HG03521 (cell line): ENCODE data around the gene ATRIP.
"Not testable (repeated sequence)": the region's sequence is repeated elsewhere in the genome, so short reads cannot be mapped to it uniquely, and the experiment has no call there.

ENCODE experiments used
- ATAC-seq: cut with Tn5 transposase; IDR thresholded peaks from one replicate; pipeline ENCODE4 v1.9.1; 2021; ENCODE audit warnings: mild to moderate bottlenecking, moderate library complexity; ENCODE audit not compliant: unreplicated experiment

The ATRIP gene

GRCh38 chr3:48435774-48436476 is 10.6 kb upstream of the ATRIP start:
- no peak for ATAC-seq

GRCh38 chr3:48436477-48436787 is 10.1 kb upstream of the ATRIP start:
- ATAC-seq, result no peak

DNA sequence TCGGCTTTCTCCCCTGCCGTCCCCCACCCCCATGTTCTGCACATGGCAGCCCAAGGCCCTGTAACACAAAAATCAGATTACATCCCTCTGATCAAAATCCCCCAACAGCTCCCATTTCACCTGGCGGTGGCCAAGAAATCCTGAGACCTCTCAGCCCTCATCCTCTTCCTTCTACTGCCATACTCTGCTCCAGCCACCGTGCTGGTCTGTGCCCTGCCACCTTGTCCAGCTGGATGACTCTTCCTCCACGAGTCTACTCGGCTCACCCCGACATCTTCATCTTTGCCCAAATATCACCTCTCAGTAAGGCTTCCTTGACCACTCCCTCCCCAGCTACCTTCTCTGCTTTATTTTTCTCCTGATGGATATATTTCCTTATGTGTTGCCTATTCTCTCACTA is 9.7 kb upstream of the ATRIP start:
- ATAC-seq, result no peak

- no peak for ATAC-seq
Observed at GRCh38 chr3:48437812-48438211, 8.7 kb upstream of the ATRIP start.

DNA sequence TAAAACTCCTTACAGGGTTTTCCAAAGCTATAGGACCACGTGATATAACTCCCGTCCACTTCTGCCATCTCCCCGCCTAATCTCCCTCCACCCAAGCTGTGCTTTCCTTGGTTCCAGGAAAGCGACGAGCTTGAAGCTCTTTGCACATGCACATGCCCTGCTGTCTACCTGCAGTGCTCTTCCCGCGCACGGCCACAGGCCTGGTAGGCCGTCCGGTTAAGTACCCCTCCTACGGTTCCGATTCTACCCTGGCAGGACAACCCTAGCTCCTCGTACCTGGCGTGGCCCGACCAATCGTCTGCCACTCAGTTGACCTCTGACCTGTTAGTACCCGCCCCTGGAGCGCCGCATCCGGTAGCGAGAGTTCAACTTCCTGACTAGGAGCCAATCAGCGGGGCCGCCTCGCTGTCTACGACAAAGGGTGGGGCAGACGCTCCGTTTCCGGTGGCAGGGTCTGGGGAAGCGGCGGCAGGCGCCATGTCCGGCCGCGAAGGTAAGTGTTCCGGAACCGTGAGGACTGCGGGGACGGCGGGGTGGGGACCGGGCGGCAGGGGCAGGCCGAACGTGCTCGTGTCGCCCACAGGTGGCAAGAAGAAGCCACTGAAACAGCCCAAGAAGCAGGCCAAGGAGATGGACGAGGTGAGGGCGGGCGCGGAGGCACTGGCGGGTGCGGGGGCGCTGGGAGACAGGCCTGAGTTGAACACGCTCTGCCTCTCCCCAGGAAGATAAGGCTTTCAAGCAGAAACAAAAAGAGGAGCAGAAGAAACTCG is 6.5 kb upstream of the ATRIP start, which contains the start of the genes CCDC51 and TMA7:
TSS of gene CCDC51 (minus strand) at position 300 of the 770 bp plus-strand sequence. CDS start 4,991 bp downstream, outside the sequence.
TSS of gene TMA7 (plus strand) at position 438 of the 770 bp plus-strand sequence. CDS start at position 478, 40 bp downstream.
- ATAC-seq, result peak; percentile 99

GRCh38 chr3:48440590-48440958 is 6.0 kb upstream of the ATRIP start:
- ATAC-seq, result no peak

GRCh38 chr3:48441940-48442339 is 4.6 kb upstream of the ATRIP start:
- no peak for ATAC-seq

- no peak for ATAC-seq
Observed at GRCh38 chr3:48445277-48445882, 1.2 kb upstream of the ATRIP start.

GRCh38 chr3:48446043-48446424 is 503 bp upstream of the ATRIP start:
- ATAC-seq, result no peak

GRCh38 chr3:48451270-48451669 is 4.7 kb downstream of the ATRIP start:
- ATAC-seq, result no peak

GRCh38 chr3:48456456-48456855 is 9.9 kb downstream of the ATRIP start:
- ATAC-seq, result no peak

GRCh38 chr3:48459331-48459730 is 12.8 kb downstream of the ATRIP start:
- ATAC-seq, result no peak

DNA sequence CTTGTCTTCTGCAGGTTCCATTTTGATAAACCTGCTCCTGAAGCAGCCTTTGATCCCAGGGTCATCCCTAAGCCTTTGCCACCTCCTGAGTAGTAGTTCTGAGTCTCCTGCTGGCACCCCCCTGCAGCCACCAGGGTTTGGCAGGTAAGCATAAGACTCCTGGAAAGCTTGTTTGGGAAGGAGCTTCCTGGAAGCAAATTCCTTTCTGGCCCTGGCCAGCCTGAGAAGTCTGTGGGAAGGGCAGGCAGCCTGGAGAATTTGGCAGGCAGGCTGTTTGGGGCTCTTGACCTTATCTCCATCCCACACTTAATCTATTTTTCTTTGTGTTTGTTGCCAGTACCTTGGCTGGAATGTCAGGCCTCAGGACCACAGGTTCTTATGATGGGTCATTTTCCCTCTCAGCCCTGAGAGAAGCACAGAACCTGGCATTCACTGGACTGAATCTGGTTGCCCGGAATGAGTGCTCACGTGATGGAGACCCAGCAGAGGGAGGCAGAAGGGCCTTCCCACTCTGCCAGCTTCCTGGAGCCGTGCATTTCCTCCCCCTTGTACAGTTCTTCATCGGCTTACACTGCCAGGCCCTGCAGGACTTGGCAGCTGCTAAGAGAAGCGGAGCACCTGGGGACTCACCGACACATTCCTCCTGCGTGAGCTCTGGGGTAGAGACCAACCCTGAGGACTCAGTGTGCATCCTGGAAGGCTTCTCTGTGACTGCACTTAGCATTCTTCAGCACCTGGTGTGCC is 13.4 kb downstream of the ATRIP start:
- ATAC-seq, result no peak

- ATAC-seq, result no peak
Observed at GRCh38 chr3:48460517-48460902, 14.0 kb downstream of the ATRIP start.

GRCh38 chr3:48461767-48462166 is 15.2 kb downstream of the ATRIP start:
- not testable (repeated sequence) for ATAC-seq

- no peak for ATAC-seq
Observed at GRCh38 chr3:48463703-48464102, 17.2 kb downstream of the ATRIP start.

DNA sequence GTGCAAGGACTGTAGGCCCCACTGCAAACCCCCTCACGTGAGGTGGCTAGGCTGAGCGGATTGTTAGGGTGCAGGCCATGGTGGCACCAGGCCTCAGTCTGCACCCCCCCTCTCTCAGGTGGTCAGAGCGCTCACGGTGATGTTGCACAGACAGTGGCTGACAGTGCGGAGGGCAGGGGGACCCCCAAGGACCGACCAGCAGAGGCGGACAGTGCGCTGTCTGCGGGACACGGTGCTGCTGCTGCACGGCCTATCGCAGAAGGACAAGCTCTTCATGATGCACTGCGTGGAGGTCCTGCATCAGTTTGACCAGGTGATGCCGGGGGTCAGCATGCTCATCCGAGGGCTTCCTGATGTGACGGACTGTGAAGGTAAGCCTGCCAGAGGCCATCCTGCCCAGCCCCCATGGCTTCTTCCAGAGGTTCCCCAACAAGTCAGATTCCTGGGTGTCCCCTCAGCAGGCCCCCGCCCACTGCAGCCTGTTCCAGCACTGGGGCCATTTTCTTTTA is 18.2 kb downstream of the ATRIP start:
- ATAC-seq, result no peak

DNA sequence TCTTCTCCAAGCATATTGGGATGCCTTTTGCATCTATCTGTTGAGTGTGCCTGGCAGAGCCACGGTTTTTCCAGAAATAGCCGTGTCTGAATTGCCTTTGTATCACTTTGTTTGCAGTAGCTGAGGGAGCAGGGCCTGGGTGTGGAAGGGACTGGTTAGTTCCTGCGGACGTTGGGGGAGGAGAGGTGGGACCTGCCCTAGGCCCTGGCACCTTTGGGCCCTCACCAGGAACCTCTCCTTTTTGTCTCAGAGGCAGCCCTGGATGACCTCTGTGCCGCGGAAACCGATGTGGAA is 18.6 kb downstream of the ATRIP start:
- ATAC-seq, result no peak

GRCh38 chr3:48465531-48466378 is 19.2 kb downstream of the ATRIP start:
- peak; percentile 86 for ATAC-seq

DNA sequence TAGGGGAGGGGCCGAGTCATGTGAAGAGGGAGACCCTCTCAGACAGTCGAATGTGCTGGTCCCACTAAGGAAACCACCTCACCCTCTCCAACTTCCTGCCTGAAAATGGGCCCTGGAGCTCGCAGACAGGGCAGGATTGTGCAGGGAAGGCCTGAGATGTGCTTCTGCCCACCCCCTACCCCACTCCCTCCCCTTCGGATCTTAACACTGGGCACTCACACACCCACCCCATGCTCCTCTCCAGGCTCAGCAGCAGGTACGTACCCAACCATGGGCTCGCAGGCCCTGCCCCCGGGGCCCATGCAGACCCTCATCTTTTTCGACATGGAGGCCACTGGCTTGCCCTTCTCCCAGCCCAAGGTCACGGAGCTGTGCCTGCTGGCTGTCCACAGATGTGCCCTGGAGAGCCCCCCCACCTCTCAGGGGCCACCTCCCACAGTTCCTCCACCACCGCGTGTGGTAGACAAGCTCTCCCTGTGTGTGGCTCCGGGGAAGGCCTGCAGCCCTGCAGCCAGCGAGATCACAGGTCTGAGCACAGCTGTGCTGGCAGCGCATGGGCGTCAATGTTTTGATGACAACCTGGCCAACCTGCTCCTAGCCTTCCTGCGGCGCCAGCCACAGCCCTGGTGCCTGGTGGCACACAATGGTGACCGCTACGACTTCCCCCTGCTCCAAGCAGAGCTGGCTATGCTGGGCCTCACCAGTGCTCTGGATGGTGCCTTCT is 20.0 kb downstream of the ATRIP start:
- no peak for ATAC-seq
